ENCODE results near the gene IWS1.
"Not testable (repeated sequence)": the region's sequence is repeated elsewhere in the genome, so short reads cannot be mapped to it uniquely, and the experiment has no call there.

Gene IWS1

DNA sequence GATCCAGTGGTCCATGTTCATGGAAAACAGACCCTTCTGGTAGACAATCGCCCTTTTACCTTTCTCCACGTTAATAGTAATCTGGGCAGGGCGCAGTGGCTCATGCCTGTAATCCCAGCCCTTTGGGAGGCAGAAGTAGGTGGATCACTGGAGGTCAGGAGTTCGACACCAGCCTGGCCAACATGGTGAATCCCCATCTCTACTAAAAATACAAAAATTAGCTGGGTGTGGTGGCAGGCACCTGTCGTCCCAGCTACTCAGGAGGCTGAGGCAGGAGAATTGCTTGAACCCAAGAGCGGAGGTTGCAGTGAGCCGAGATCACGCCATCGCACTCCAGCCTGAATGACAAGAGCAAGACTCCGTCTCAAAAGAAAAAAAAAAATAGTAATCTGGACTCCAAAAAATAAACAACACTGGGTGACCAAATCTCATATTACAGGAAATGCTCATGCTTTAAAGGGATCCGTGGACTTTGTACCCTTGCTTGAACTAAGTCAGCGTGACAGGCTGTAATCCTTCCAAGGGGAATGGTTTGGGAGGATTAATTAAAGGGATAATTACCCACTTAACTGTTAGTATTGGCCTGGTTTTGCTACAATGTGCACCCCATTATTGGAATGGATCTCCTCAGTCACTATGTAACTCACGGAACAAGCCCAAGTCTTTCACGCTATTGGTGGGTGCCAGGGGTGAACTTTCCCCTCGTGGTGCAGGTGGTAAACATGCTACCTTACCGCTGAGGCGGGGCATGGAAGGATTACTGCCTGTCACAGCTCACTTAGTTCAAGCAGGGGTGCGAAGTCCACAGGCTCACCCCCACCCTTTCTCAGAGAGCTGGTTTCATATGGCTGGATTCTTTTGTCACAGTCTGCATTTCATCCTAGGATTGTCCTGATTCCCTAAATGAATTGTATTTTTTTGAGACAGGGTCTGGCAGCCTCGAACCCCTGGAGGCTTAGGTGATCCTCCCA is 71.4 kb downstream of the IWS1 start:
- peak; percentile 14 for DNase-seq (ENCODE audit: low read depth)

DNA sequence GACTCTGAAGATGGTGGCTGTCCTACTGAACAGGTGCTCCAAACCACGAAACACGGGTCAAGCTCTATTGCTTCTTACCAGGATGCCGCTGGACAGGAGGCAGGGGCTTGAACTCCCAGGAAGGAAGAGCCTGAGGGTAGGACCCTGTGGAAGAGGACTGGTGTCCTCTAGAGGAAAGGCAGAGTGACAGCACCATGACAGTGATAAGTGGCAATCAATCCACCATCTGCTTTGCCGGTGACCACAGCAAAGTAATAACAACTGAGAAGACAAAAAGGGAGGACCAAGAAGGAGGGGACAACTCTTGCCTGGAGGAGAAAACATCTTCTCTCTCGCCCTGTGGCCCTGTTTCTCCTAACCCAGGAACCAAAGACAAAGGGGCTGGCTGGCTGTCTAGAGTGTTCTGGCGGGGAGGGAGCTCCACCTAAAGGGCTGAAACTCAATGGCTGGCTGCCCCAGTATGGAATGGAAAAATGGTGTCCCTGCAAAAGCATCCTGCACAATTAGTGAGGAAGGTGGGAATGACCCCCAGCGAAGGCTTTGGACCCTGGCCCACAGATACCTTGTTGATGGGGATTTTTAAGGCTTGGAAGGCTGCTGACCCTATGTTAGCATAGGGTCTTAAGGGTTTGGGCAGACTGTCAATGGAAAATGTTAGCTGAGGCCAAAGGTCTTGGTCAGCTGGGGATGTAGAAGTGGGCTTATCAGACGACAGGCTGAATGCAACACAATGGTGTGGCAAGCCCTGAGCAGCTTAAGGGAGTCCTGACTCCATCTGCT is 72.7 kb downstream of the IWS1 start:
- DNase-seq (ENCODE audit: low read depth) = no peak

DNA sequence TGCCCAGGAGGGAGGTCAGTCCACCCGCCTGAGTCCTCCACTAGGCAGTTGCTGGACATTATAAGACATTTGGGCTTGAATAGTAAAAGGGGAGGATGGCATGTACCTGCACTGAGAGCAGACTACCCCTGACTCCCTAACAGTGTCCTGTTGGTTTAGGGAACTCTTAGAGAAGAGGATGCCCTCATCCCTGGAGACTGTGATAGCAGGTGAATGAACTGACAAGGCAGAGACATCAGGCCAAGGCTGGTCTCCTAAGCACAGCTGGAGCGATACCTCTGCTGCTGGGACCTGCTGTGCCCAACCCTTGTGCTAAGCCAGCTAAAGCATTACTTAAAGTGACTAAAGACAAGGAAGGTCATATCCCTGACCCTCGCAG is 73.3 kb downstream of the IWS1 start:
- no peak for DNase-seq (ENCODE audit: low read depth)

- not testable (repeated sequence) for DNase-seq (ENCODE audit: low read depth)
These were observed 73.9 kb downstream of the IWS1 start for GRCh38 chr2:127452423-127452822.

GRCh38 chr2:127451981-127452380 is 74.3 kb downstream of the IWS1 start:
- DNase-seq (ENCODE audit: low read depth) = peak; percentile 45

DNA sequence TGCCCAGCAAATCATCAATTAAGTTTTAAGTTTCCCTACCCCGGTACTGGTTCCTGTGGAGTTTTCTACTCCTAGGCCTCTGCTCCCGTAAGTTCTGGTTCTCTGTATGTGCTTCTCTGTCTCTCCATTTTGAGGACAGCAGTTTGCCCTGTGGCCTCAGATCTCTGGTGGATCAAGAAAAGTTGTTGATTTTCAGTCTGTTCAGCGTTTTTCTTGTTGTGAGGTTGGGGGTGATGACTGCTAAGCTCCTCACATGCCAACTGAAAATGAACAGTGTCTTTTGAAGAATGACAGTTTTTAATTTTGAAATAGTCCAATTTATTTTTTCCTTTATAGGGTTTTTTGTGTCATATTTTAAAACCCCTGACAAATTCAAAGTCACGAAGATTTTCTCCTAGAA is 76.4 kb downstream of the IWS1 start:
- no peak for DNase-seq (ENCODE audit: low read depth)

- no peak for DNase-seq (ENCODE audit: low read depth)
These were observed 76.9 kb downstream of the IWS1 start for GRCh38 chr2:127449414-127449813.

DNA sequence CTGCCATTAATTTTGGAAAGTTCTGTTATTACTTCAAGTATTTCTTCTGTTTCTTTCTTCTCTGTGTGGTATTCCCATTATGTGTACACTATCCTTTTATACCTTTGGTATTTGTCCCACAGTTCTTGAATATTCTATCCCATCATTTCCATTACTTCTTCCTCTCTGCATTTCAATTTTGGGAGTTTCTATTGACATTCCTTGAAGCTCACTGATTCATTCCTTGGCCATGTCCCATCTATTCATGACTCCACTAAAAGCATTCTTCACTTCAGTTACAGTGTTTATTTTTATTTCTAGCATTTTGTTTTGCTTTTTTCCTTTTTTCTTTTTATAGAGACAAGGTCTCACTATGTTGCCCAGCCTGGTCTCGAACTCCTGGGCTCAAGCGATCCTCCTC is 77.8 kb downstream of the IWS1 start:
- peak; percentile 12 for DNase-seq (ENCODE audit: low read depth)

GRCh38 chr2:127439343-127439742 is 86.9 kb downstream of the IWS1 start:
- DNase-seq (ENCODE audit: low read depth) = no peak

GRCh38 chr2:127437781-127438726 is 88.2 kb downstream of the IWS1 start:
- no peak for DNase-seq (ENCODE audit: low read depth)

- no peak for DNase-seq (ENCODE audit: low read depth)
These were observed 89.2 kb downstream of the IWS1 start for GRCh38 chr2:127437056-127437455.

- DNase-seq (ENCODE audit: low read depth) = no peak
These were observed 91.8 kb downstream of the IWS1 start for GRCh38 chr2:127434515-127434914.

- no peak for DNase-seq (ENCODE audit: low read depth)
These were observed 94.8 kb downstream of the IWS1 start for GRCh38 chr2:127431408-127432023.
